ENCODE results near the gene ANAPC2. TPM values are rescaled to one million over a fixed set of nuclear protein-coding genes. Genes with fewer than 3 reads are reported as not detected.

The ANAPC2 gene
- total and polyA plus RNA-seq, 2 of the 4 experiments (the other 2 are of a cell fraction), result 9.3 to 29.5 TPM

Small RNAs within 50 kb of the gene (microRNA-seq; reads per million reads assigned to microRNA genes)
- 0 reads per million in 2 experiments for gene MIR3621 (ENCODE audit: insufficient read depth in 1 of 2, insufficient read length in 1 of 2, unreplicated experiment in 1 of 2)

Small RNAs within 50 kb of the gene (small RNA-seq; reads per million reads assigned to genes)
- 0 reads per million in 5 experiments for gene MIR3621

Other genes with a start within 250 kb of the ANAPC2 start
Only the 30 nearest of the 33 such genes appear.
- gene PTGDS, start 211.1 kb downstream of the ANAPC2 start, total RNA-seq (2012; rRNA removed), result not detected in 2 replicates
- gene PTGDS, start 211.1 kb downstream of the ANAPC2 start, polyA plus RNA-seq (2012; rRNA removed), result 0.87 and 1.2 TPM in 2 replicates
- not detected in 2 replicates for gene LCNL1, start 205.6 kb downstream of the ANAPC2 start, total RNA-seq (2012; rRNA removed)
- 0.13 and 0.15 TPM in 2 replicates for gene LCNL1, start 205.6 kb downstream of the ANAPC2 start, polyA plus RNA-seq (2012; rRNA removed)
- 4.4 and 5.7 TPM in 2 replicates for gene PAXX, start 196.1 kb downstream of the ANAPC2 start, total RNA-seq (2012; rRNA removed)
- 24.6 and 30.2 TPM in 2 replicates for gene PAXX, start 196.1 kb downstream of the ANAPC2 start, polyA plus RNA-seq (2012; rRNA removed)
- 0.18 and 0.28 TPM in 2 replicates for gene CLIC3, start 192.0 kb downstream of the ANAPC2 start, total RNA-seq (2012; rRNA removed)
- 1.7 and 2.1 TPM in 2 replicates for gene CLIC3, start 192.0 kb downstream of the ANAPC2 start, polyA plus RNA-seq (2012; rRNA removed)
- gene ABCA2, start 160.3 kb downstream of the ANAPC2 start, total RNA-seq (2012; rRNA removed), result 3.8 and 4.4 TPM in 2 replicates
- 46.0 and 52.3 TPM in 2 replicates for gene ABCA2, start 160.3 kb downstream of the ANAPC2 start, polyA plus RNA-seq (2012; rRNA removed)
- gene FUT7, start 156.5 kb downstream of the ANAPC2 start, total RNA-seq (2012; rRNA removed), result not detected in 2 replicates
- not detected in 2 replicates for gene FUT7, start 156.5 kb downstream of the ANAPC2 start, polyA plus RNA-seq (2012; rRNA removed)
- 2.7 and 2.8 TPM in 2 replicates for gene NPDC1, start 142.4 kb downstream of the ANAPC2 start, total RNA-seq (2012; rRNA removed)
- gene NPDC1, start 142.4 kb downstream of the ANAPC2 start, polyA plus RNA-seq (2012; rRNA removed), result 58.1 and 74.0 TPM in 2 replicates
- not detected in 2 replicates for gene ENTPD2, start 134.5 kb downstream of the ANAPC2 start, total RNA-seq (2012; rRNA removed)
- not detected in 2 replicates for gene ENTPD2, start 134.5 kb downstream of the ANAPC2 start, polyA plus RNA-seq (2012; rRNA removed)
- gene SAPCD2, start 118.0 kb downstream of the ANAPC2 start, total RNA-seq (2012; rRNA removed), result 3.3 and 3.4 TPM in 2 replicates
- gene SAPCD2, start 118.0 kb downstream of the ANAPC2 start, polyA plus RNA-seq (2012; rRNA removed), result 4.9 and 6.4 TPM in 2 replicates
- gene UAP1L1, start 111.0 kb downstream of the ANAPC2 start, total RNA-seq (2012; rRNA removed), result 2.3 and 2.5 TPM in 2 replicates
- gene UAP1L1, start 111.0 kb downstream of the ANAPC2 start, polyA plus RNA-seq (2012; rRNA removed), result 8.7 and 9.8 TPM in 2 replicates
- gene MAN1B1, start 101.6 kb downstream of the ANAPC2 start, total RNA-seq (2012; rRNA removed), result 25.0 and 28.7 TPM in 2 replicates
- gene MAN1B1, start 101.6 kb downstream of the ANAPC2 start, polyA plus RNA-seq (2012; rRNA removed), result 49.8 and 55.1 TPM in 2 replicates
- gene DPP7, start 73.8 kb downstream of the ANAPC2 start, total RNA-seq (2012; rRNA removed), result 14.2 and 14.9 TPM in 2 replicates
- 76.4 and 88.2 TPM in 2 replicates for gene DPP7, start 73.8 kb downstream of the ANAPC2 start, polyA plus RNA-seq (2012; rRNA removed)
- not detected in 2 replicates for gene GRIN1, start 49.4 kb downstream of the ANAPC2 start, total RNA-seq (2012; rRNA removed)
- 0.04 and 0.09 TPM in 2 replicates for gene GRIN1, start 49.4 kb downstream of the ANAPC2 start, polyA plus RNA-seq (2012; rRNA removed)
- gene LRRC26, start 18.5 kb downstream of the ANAPC2 start, total RNA-seq (2012; rRNA removed), result not detected in 2 replicates
- not detected in 2 replicates for gene LRRC26, start 18.5 kb downstream of the ANAPC2 start, polyA plus RNA-seq (2012; rRNA removed)
- gene TMEM210, start 16.5 kb downstream of the ANAPC2 start, total RNA-seq (2012; rRNA removed), result not detected in 2 replicates
- not detected in 2 replicates for gene TMEM210, start 16.5 kb downstream of the ANAPC2 start, polyA plus RNA-seq (2012; rRNA removed)
- 55.7 and 63.9 TPM in 2 replicates for gene SSNA1, start 116 bp upstream of the ANAPC2 start, total RNA-seq (2012; rRNA removed)
- 86.7 and 107 TPM in 2 replicates for gene SSNA1, start 116 bp upstream of the ANAPC2 start, polyA plus RNA-seq (2012; rRNA removed)
- 1.7 and 1.8 TPM in 2 replicates for gene TPRN, start 12.2 kb upstream of the ANAPC2 start, total RNA-seq (2012; rRNA removed)
- 5.3 and 7.1 TPM in 2 replicates for gene TPRN, start 12.2 kb upstream of the ANAPC2 start, polyA plus RNA-seq (2012; rRNA removed)
- gene TMEM203, start 17.1 kb upstream of the ANAPC2 start, total RNA-seq (2012; rRNA removed), result 18.8 and 20.8 TPM in 2 replicates
- 39.1 and 40.6 TPM in 2 replicates for gene TMEM203, start 17.1 kb upstream of the ANAPC2 start, polyA plus RNA-seq (2012; rRNA removed)
- 0.90 and 1.1 TPM in 2 replicates for gene NDOR1, start 17.1 kb upstream of the ANAPC2 start, total RNA-seq (2012; rRNA removed)
- gene NDOR1, start 17.1 kb upstream of the ANAPC2 start, polyA plus RNA-seq (2012; rRNA removed), result 10.6 and 14.0 TPM in 2 replicates
- gene RNF208, start 33.7 kb upstream of the ANAPC2 start, total RNA-seq (2012; rRNA removed), result not detected in 2 replicates
- 1.2 and 1.6 TPM in 2 replicates for gene RNF208, start 33.7 kb upstream of the ANAPC2 start, polyA plus RNA-seq (2012; rRNA removed)
- gene CYSRT1, start 36.6 kb upstream of the ANAPC2 start, total RNA-seq (2012; rRNA removed), result 0.18 TPM in 1 of 2 replicates, not detected in the other
- 0.84 and 0.93 TPM in 2 replicates for gene CYSRT1, start 36.6 kb upstream of the ANAPC2 start, polyA plus RNA-seq (2012; rRNA removed)
- gene RNF224, start 38.9 kb upstream of the ANAPC2 start, total RNA-seq (2012; rRNA removed), result not detected in 2 replicates
- gene RNF224, start 38.9 kb upstream of the ANAPC2 start, polyA plus RNA-seq (2012; rRNA removed), result not detected in 2 replicates
- gene SLC34A3, start 42.3 kb upstream of the ANAPC2 start, total RNA-seq (2012; rRNA removed), result not detected in 2 replicates
- gene SLC34A3, start 42.3 kb upstream of the ANAPC2 start, polyA plus RNA-seq (2012; rRNA removed), result not detected in 2 replicates
- gene TUBB4B, start 52.7 kb upstream of the ANAPC2 start, total RNA-seq (2012; rRNA removed), result 236 and 237 TPM in 2 replicates
- 529 and 613 TPM in 2 replicates for gene TUBB4B, start 52.7 kb upstream of the ANAPC2 start, polyA plus RNA-seq (2012; rRNA removed)
- gene STPG3, start 62.7 kb upstream of the ANAPC2 start, total RNA-seq (2012; rRNA removed), result not detected in 2 replicates
- gene STPG3, start 62.7 kb upstream of the ANAPC2 start, polyA plus RNA-seq (2012; rRNA removed), result not detected in 2 replicates
- 36.7 and 36.9 TPM in 2 replicates for gene NELFB, start 66.8 kb upstream of the ANAPC2 start, total RNA-seq (2012; rRNA removed)
- 65.1 and 66.0 TPM in 2 replicates for gene NELFB, start 66.8 kb upstream of the ANAPC2 start, polyA plus RNA-seq (2012; rRNA removed)
- 9.7 and 11.4 TPM in 2 replicates for gene TOR4A, start 89.2 kb upstream of the ANAPC2 start, total RNA-seq (2012; rRNA removed)
- gene TOR4A, start 89.2 kb upstream of the ANAPC2 start, polyA plus RNA-seq (2012; rRNA removed), result 22.9 and 28.4 TPM in 2 replicates
- not detected in 2 replicates for gene NRARP, start 113.7 kb upstream of the ANAPC2 start, total RNA-seq (2012; rRNA removed)
- gene NRARP, start 113.7 kb upstream of the ANAPC2 start, polyA plus RNA-seq (2012; rRNA removed), result 0.15 and 0.39 TPM in 2 replicates
- 1.1 and 1.7 TPM in 2 replicates for gene EXD3, start 234.6 kb upstream of the ANAPC2 start, total RNA-seq (2012; rRNA removed)
- gene EXD3, start 234.6 kb upstream of the ANAPC2 start, polyA plus RNA-seq (2012; rRNA removed), result 7.4 and 10.2 TPM in 2 replicates
- not detected in 2 replicates for gene NOXA1, start 234.8 kb upstream of the ANAPC2 start, total RNA-seq (2012; rRNA removed)
- gene NOXA1, start 234.8 kb upstream of the ANAPC2 start, polyA plus RNA-seq (2012; rRNA removed), result 0.16 and 0.17 TPM in 2 replicates